H1 (cell line): ENCODE data around the gene SLC7A10. TPM values are rescaled to one million over a fixed set of nuclear protein-coding genes. Genes with fewer than 3 reads are reported as not detected.

Experiments used
- BACH1 ChIP-seq: IDR thresholded peaks from 2 replicates; pipeline ENCODE4 v1.6.1; 2012; ENCODE audit warnings: low read length, improper control_type of control experiment
- CBX8 ChIP-seq: fragments of 300-800, 300-1000 bp; sonication (generic); IDR thresholded peaks from 2 replicates; pipeline ENCODE4 v1.7.1; 2016; ENCODE audit warnings: low read depth, low read length, borderline replicate concordance
- KDM1A ChIP-seq: fragments of 200-600, 300-600 bp; sonication (generic); IDR thresholded peaks from 2 replicates; pipeline ENCODE4 v1.7.1; 2016; ENCODE audit warnings: mild to moderate bottlenecking, low read length, borderline replicate concordance
- MAX ChIP-seq: IDR thresholded peaks from 2 replicates; pipeline ENCODE4 v1.6.1; 2012; ENCODE audit warnings: inconsistent platforms
- NRF1 ChIP-seq: IDR thresholded peaks from 2 replicates; pipeline ENCODE4 v1.6.1; 2011; ENCODE audit warnings: mild to moderate bottlenecking, low read depth, low read length, improper control_type of control experiment
- SAP30 ChIP-seq: fragments of 300-600 bp; sonication (generic); IDR thresholded peaks from 2 replicates; pipeline ENCODE4 v1.7.1; 2012; ENCODE audit warnings: low read length, moderate library complexity, mild to moderate bottlenecking, inconsistent platforms; ENCODE audit not compliant: insufficient read depth, insufficient replicate concordance
- SP1 ChIP-seq: IDR thresholded peaks from 2 replicates; pipeline ENCODE4 v1.6.1; 2011; ENCODE audit warnings: low read depth, low read length
- SRF ChIP-seq: IDR thresholded peaks from 2 replicates; pipeline ENCODE4 v1.6.1; 2011; ENCODE audit warnings: mild to moderate bottlenecking, low read depth, low read length, moderate library complexity
- TEAD4 ChIP-seq: IDR thresholded peaks from 2 replicates; pipeline ENCODE4 v1.6.1; 2012; ENCODE audit warnings: low read depth, low read length, inconsistent platforms, mixed read lengths
- polyA plus RNA-seq, 7 experiments: library from polyadenylated mRNA; depleted of rRNA in 3 of 7; stranded (reverse) in 5 of 7; unstranded in 2 of 7; fragments of >200 nt in 5 of 7; fragments of 200-250 nt in 2 of 7; gene quantifications; 1 replicate in 5 of 7; 2 replicates in 1 of 7; 4 replicates in 1 of 7; pipeline versions ENCODE4 v1.2.1 to v1.2.3, GENCODE V29; 2011 to 2013; ENCODE audit warnings: missing spikeins in 2 of 7, mixed read lengths in 2 of 7
- total RNA-seq: library from RNA; stranded (reverse); fragmentation: NEBNext Ultra II Directional; extraction: Animal tissue kit (Norgen Biotek cat#: 25700); gene quantifications from 2 replicates; pipeline ENCODE4 v1.2.1, GENCODE V29; 2021

Gene SLC7A10
- total and polyA plus RNA-seq, 2 of the 8 experiments (the other 6 are each of a cell fraction or from before 2014, with no cell fraction given) = 3.7 to 7.1 TPM

GRCh38 chr19:33215438-33216197 is 10.0 kb downstream of the SLC7A10 start (continued):
- TF ChIP-seq NRF1 (no peak), SRF (no peak), SAP30 (no peak), TEAD4 (no peak), MAX (no peak), CBX8 (no peak), BACH1 (no peak), KDM1A (no peak), SP1 (no peak)
